Activated CD4-positive, alpha-beta T cell treated with anti-CD3 and anti-CD28 coated beads for 36 hours (primary cell): ENCODE measurements around the gene TFCP2L1. TPM values are rescaled to one million over a fixed set of nuclear protein-coding genes. Genes with fewer than 3 reads are reported as not detected.

Experiments used
- ATAC-seq: fragments of 200-7000 bp; cut with Tn5 transposase; one replicate; pipeline ENCODE4 v1.10.0; 2021; ENCODE audit warnings: mild to moderate bottlenecking, moderate library complexity
- CTCF ChIA-PET: fragments of 350-600 bp; sonication (Branson Sonifier 250); formaldehyde crosslinking; loops from one replicate; lab custom pipeline; 2021; ENCODE audit warnings: antibody characterized with exemption; lab: Charles Lee
- POLR2A ChIA-PET: fragments of 350-600 bp; sonication (Branson Sonifier 250); formaldehyde crosslinking; loops from one replicate; lab custom pipeline; 2021; ENCODE audit warnings: antibody characterized with exemption, inconsistent platforms; lab: Charles Lee
- DNase-seq: peaks from one replicate; pipeline ENCODE4 v3.0.0-alpha.2; 2020
- H3K27ac Mint-ChIP-seq: one replicate; pipeline ENCODE4 v1.8.0; 2021; ENCODE audit warnings: mixed read lengths
- H3K27me3 Mint-ChIP-seq: one replicate; pipeline ENCODE4 v1.8.0; 2021; ENCODE audit warnings: mixed read lengths
- H3K36me3 Mint-ChIP-seq: one replicate; pipeline ENCODE4 v1.8.0; 2021; ENCODE audit warnings: low read depth, mixed read lengths
- H3K4me1 Mint-ChIP-seq: one replicate; pipeline ENCODE4 v1.8.0; 2021; ENCODE audit warnings: mixed read lengths
- H3K4me3 Mint-ChIP-seq: one replicate; pipeline ENCODE4 v1.8.0; 2021; ENCODE audit warnings: mild to moderate bottlenecking, moderate library complexity, mixed read lengths
- H3K9me3 Mint-ChIP-seq: one replicate; pipeline ENCODE4 v1.8.0; 2021; ENCODE audit warnings: low read depth, mixed read lengths
- intact Hi-C, 2 experiments: fragments of 100-400 bp; cut with DNase I in 1 of 2; cut with micrococcal nuclease in 1 of 2; formaldehyde crosslinking; loops; one replicate each; pipeline versions ENCODE4 v1.14.2 to v1.15.1; 2022 to 2024; cut with DNase I, micrococcal nuclease
- total RNA-seq, 2 experiments: library from RNA; stranded (reverse); gene quantifications; one replicate each; pipeline ENCODE4 v1.2.3, GENCODE V29; 2021

The TFCP2L1 gene
- total RNA-seq, 2 experiments from 2014 or later, result 0.02 to 0.05 TPM

DNA sequence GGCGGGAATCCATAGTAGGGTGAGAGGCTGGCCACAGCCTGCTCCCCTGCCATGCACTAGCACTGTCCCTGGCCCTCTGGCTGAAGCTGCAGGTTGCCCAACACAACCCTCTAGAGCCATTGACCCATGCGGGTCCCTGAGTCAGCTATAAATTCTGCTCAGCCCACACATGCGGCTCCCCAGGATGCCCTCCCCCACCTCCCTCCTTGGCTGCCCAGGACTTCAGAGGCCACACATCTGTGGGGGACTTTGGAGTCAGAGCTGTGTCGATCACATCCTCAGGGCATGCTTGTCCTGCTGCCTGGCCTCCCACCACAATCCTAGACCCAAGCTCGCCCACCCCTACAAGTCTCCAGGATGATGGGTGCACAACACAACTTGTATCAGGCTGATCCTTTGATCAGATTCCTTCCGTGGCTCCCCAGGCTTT lies 97.0 kb downstream of the TFCP2L1 start:
- no peaks in the 10 kb centered on the region for H3K4me1 Mint-ChIP-seq
- intact Hi-C loops, result no loop called here

DNA sequence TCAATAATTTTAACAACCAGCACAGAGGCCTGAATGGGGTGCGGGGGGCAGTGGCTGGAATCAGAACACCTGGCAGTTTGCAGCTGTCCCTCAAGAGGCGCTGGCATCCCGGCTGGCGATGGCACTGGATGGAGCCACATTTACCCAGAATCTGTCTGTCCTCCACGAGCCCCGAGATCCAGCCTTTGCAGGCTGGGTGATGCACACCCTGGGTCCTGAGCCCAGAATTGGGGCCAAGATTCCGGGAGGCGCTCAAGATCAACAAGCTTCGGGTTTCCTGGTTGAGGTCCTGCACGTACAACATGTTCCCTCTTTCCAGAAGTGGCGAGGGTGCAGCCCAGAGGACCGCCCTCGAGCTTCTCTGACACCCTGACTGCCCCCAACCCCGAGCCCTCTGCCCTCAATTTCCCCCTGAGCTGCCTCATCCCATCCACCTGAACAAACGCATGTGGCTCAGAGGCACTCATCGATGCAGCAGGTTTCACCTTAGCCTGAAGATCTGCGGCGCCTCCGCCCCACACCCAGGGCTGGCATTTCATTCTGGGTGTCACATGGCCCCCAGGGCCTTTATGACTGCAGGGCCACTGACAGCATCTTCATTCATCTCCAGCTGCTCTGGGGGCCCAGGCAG lies 97.5 kb downstream of the TFCP2L1 start:
- DNase-seq (no peak), ATAC-seq (no peak)
- H3K4me3 Mint-ChIP-seq, result no peak overlapping the region
- intact Hi-C loops, result no loop called here
- no peaks in the 10 kb centered on the region for H3K4me1 Mint-ChIP-seq
- ChIA-PET CTCF (interaction anchor here (0.6 kb wide), 1 partner anchor 539 kb away, joined by 3 read pairs; no protein-coding TSS in a partner anchor), POLR2A (no interaction called here)
- H3K27me3 Mint-ChIP-seq, result peaks cover 3% of the 10 kb centered on the region
- H3K36me3 Mint-ChIP-seq, result no peaks in the 10 kb centered on the region
- H3K9me3 Mint-ChIP-seq, result no peaks in the 10 kb centered on the region
- no peak overlapping the region for H3K27ac Mint-ChIP-seq

More for the DNA sequence above, 97.0 kb downstream of the TFCP2L1 start:
- H3K27me3 Mint-ChIP-seq, result peaks cover 3% of the 10 kb centered on the region
- H3K9me3 Mint-ChIP-seq, result no peaks in the 10 kb centered on the region
- no peak overlapping the region for H3K27ac Mint-ChIP-seq
- H3K4me3 Mint-ChIP-seq, result no peak overlapping the region
- no peaks in the 10 kb centered on the region for H3K36me3 Mint-ChIP-seq
- DNase-seq (no peak), ATAC-seq (no peak)
- POLR2A ChIA-PET, result no interaction called here
- CTCF ChIA-PET, result interaction anchor here (0.6 kb wide), 1 partner anchor 540 kb away, joined by 3 read pairs; no protein-coding TSS in a partner anchor

GRCh38 chr2:121186261-121186660 lies 98.7 kb downstream of the TFCP2L1 start:
- intact Hi-C loops, result no loop called here
- ATAC-seq, result no peak
- DNase-seq, result no peak
- POLR2A ChIA-PET, result no interaction called here
- CTCF ChIA-PET, result no interaction called here
- H3K27me3 Mint-ChIP-seq, result peaks cover 3% of the 10 kb centered on the region
- H3K4me3 Mint-ChIP-seq, result no peak overlapping the region
- H3K4me1 Mint-ChIP-seq, result no peaks in the 10 kb centered on the region
- H3K9me3 Mint-ChIP-seq, result no peaks in the 10 kb centered on the region
- no peak overlapping the region for H3K27ac Mint-ChIP-seq
- no peaks in the 10 kb centered on the region for H3K36me3 Mint-ChIP-seq

GRCh38 chr2:121185571-121186074 lies 99.4 kb downstream of the TFCP2L1 start:
- no peaks in the 10 kb centered on the region for H3K36me3 Mint-ChIP-seq
- intact Hi-C loops, result no loop called here

GRCh38 chr2:121185111-121185510 lies 99.9 kb downstream of the TFCP2L1 start:
- no peak for DNase-seq
- ChIA-PET POLR2A (no interaction called here), CTCF (interaction anchor here (0.7 kb wide), 1 partner anchor 63 kb away, joined by 6 read pairs; no protein-coding TSS in a partner anchor)
- Mint-ChIP-seq H3K4me1 (no peaks in the 10 kb centered on the region), H3K9me3 (no peaks in the 10 kb centered on the region), H3K27me3 (peaks cover 3% of the 10 kb centered on the region), H3K4me3 (no peak overlapping the region), H3K27ac (no peak overlapping the region), H3K36me3 (no peaks in the 10 kb centered on the region)
- intact Hi-C loops, result no loop called here
- ATAC-seq, result no peak

More at GRCh38 chr2:121185571-121186074, 99.4 kb downstream of the TFCP2L1 start:
- ATAC-seq (no peak), DNase-seq (no peak)
- no peak overlapping the region for H3K4me3 Mint-ChIP-seq
- no peaks in the 10 kb centered on the region for H3K4me1 Mint-ChIP-seq
- H3K9me3 Mint-ChIP-seq, result no peaks in the 10 kb centered on the region
- ChIA-PET POLR2A (no interaction called here), CTCF (no interaction called here)
- H3K27ac Mint-ChIP-seq, result no peak overlapping the region
- peaks cover 3% of the 10 kb centered on the region for H3K27me3 Mint-ChIP-seq

DNA sequence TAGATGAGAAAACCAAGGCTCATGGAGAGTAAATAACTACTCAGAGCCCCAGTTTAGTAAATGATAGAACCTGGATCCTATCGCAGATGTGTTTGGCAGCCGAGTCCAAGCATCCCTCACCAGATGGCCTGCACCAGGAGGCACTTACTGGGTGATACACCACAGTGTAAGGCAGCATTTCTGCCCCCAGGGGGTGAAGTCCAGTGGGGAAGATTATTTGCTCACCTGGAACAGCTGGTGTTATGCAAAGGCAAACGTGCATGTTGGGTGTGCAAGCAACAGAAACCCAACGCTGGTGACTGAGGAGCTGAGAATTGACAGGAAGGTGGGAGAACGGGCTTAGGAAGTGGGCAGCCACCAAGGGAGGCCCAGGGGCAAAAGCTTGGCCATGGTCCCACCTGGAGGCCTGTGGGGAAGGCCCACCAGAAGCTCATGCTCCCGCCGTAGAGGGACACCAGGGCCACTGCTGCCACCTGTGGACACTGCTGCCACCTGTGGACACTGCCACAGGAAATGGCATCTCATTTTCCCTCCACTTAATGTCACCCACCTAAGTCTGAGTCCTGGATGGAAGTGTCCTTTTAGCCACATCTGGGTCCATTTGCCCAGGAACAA lies 100.6 kb downstream of the TFCP2L1 start:
- ChIA-PET POLR2A (no interaction called here), CTCF (interaction anchor here (0.7 to 1.0 kb wide), 2 partner anchors 64 to 101 kb away, joined by 3 to 6 read pairs; no protein-coding TSS in a partner anchor)
- Mint-ChIP-seq H3K36me3 (no peaks in the 10 kb centered on the region), H3K4me3 (no peak overlapping the region), H3K4me1 (no peaks in the 10 kb centered on the region), H3K27me3 (peaks cover 3% of the 10 kb centered on the region), H3K9me3 (no peaks in the 10 kb centered on the region), H3K27ac (no peak overlapping the region)
- no peak for DNase-seq
- intact Hi-C loops, result no loop called here
- no peak for ATAC-seq

DNA sequence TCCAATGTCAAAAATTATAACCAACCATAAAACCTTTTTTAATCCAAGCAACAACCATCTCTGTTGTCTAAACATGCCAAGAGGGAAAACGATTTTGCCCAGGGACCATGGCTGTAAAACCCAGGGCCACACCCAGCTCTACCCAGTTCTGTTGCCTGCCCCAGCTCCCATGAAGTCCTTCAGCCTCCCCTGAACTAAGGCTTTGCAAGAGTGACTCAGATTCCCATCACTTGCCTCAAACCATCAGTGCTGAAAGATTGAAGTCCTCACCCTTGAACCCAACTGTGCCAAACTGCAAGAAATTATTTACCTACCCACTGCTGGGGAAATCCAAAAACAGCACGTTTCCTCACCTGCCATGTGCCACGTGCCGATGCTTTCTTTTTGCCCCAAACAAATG lies 102.5 kb downstream of the TFCP2L1 start:
- H3K4me1 Mint-ChIP-seq, result no peaks in the 10 kb centered on the region
- no peaks in the 10 kb centered on the region for H3K36me3 Mint-ChIP-seq
- ATAC-seq, result no peak
- no peak overlapping the region for H3K27ac Mint-ChIP-seq
- no peaks in the 10 kb centered on the region for H3K9me3 Mint-ChIP-seq
- ChIA-PET POLR2A (no interaction called here), CTCF (no interaction called here)
- H3K27me3 Mint-ChIP-seq, result peaks cover 6% of the 10 kb centered on the region
- no peak for DNase-seq
- no peak overlapping the region for H3K4me3 Mint-ChIP-seq
- intact Hi-C loops, result no loop called here

- no peak for DNase-seq
- Mint-ChIP-seq H3K4me1 (no peaks in the 10 kb centered on the region), H3K27ac (no peak overlapping the region), H3K27me3 (peaks cover 6% of the 10 kb centered on the region), H3K4me3 (no peak overlapping the region), H3K9me3 (no peaks in the 10 kb centered on the region), H3K36me3 (no peaks in the 10 kb centered on the region)
- intact Hi-C loops, result loop anchor here in 1 of 2 experiments (2.0 kb wide), 1 partner anchor 69 kb away; no protein-coding TSS in a partner anchor
- ChIA-PET CTCF (no interaction called here), POLR2A (no interaction called here)
- no peak for ATAC-seq
Observed at GRCh38 chr2:121179467-121179866, 105.5 kb downstream of the TFCP2L1 start.

DNA sequence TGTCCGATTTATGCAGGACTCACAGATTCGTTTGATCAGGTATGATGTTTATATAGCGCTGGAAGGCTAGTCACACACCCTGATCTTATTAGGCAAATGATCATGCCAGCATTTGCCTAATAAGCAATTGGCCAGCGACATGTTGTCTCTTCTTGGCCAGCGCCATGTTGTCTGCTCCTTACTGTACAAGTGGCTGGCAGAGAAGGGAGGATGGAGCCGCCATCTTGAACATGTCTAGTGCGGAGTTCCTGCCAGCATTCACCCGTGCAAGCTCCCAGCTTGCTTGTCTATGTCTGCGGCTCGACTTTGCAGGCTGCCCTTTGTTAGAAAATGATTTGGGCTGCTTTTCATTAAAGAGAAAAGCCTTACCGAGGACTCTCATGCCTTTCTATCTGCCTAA lies 106.3 kb downstream of the TFCP2L1 start:
- no peaks in the 10 kb centered on the region for H3K9me3 Mint-ChIP-seq
- H3K4me1 Mint-ChIP-seq, result no peaks in the 10 kb centered on the region
- DNase-seq (no peak), ATAC-seq (no peak)
- CTCF ChIA-PET, result no interaction called here
- no peak overlapping the region for H3K27ac Mint-ChIP-seq
- no peaks in the 10 kb centered on the region for H3K36me3 Mint-ChIP-seq
- POLR2A ChIA-PET, result no interaction called here
- no peak overlapping the region for H3K4me3 Mint-ChIP-seq
- intact Hi-C loops, result loop anchor here in 1 of 2 experiments (2.0 kb wide), 1 partner anchor 70 kb away; no protein-coding TSS in a partner anchor
- peaks cover 7% of the 10 kb centered on the region for H3K27me3 Mint-ChIP-seq

GRCh38 chr2:121177896-121178295 lies 107.1 kb downstream of the TFCP2L1 start:
- ATAC-seq (no peak), DNase-seq (no peak)
- Mint-ChIP-seq H3K27ac (no peak overlapping the region), H3K9me3 (no peaks in the 10 kb centered on the region), H3K36me3 (no peaks in the 10 kb centered on the region), H3K4me1 (no peaks in the 10 kb centered on the region), H3K4me3 (no peak overlapping the region), H3K27me3 (peaks cover 9% of the 10 kb centered on the region)
- CTCF ChIA-PET, result no interaction called here
- POLR2A ChIA-PET, result no interaction called here
- intact Hi-C loops, result loop anchor here in 1 of 2 experiments (2.0 kb wide), 1 partner anchor 71 kb away; no protein-coding TSS in a partner anchor

GRCh38 chr2:121175326-121175725 lies 109.7 kb downstream of the TFCP2L1 start:
- H3K27ac Mint-ChIP-seq, result no peak overlapping the region
- peaks cover 11% of the 10 kb centered on the region for H3K27me3 Mint-ChIP-seq
- intact Hi-C loops, result no loop called here
- POLR2A ChIA-PET, result no interaction called here
- H3K4me1 Mint-ChIP-seq, result no peaks in the 10 kb centered on the region
- CTCF ChIA-PET, result interaction anchor here (0.6 to 0.8 kb wide), 2 partner anchors 256 to 474 kb away, joined by 3 to 4 read pairs; partner anchors contain the start of gene CLASP1
- no peak for ATAC-seq
- H3K9me3 Mint-ChIP-seq, result peaks cover 5% of the 10 kb centered on the region
- H3K4me3 Mint-ChIP-seq, result no peak overlapping the region
- DNase-seq, result no peak
- H3K36me3 Mint-ChIP-seq, result no peaks in the 10 kb centered on the region
